ENCODE measurements around the gene STK17A.

DNA sequence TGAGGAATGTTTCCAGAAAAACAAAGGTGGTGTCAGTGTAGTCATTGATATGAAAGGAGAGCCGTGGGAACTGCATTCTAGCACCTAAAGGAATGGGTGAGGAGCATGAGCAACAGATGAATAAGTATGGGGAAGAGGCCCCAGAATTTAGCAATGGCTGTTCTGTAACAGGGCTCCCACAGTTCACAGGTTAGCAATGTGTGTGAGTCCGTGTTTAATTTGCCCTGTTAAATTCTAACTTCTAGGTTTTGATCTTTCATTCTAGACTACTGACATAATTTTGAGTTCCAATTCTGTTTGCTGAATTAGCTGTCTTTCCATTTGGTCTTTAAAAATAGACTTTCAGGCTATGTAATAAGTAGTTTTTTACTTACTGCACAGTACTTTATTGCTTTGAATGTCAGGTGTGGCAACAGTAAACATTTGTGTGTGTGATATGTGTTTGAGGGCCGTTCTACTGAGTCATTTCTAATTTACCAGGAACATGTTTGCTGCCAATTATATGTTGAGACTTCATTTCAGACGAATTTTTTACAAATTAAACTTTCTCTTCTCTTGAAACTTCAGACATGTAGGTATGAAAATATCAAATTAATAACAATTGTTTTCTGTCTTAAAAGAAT, 8.8 kb downstream of the STK17A start:
- TF ChIP-seq, protein P1, sequence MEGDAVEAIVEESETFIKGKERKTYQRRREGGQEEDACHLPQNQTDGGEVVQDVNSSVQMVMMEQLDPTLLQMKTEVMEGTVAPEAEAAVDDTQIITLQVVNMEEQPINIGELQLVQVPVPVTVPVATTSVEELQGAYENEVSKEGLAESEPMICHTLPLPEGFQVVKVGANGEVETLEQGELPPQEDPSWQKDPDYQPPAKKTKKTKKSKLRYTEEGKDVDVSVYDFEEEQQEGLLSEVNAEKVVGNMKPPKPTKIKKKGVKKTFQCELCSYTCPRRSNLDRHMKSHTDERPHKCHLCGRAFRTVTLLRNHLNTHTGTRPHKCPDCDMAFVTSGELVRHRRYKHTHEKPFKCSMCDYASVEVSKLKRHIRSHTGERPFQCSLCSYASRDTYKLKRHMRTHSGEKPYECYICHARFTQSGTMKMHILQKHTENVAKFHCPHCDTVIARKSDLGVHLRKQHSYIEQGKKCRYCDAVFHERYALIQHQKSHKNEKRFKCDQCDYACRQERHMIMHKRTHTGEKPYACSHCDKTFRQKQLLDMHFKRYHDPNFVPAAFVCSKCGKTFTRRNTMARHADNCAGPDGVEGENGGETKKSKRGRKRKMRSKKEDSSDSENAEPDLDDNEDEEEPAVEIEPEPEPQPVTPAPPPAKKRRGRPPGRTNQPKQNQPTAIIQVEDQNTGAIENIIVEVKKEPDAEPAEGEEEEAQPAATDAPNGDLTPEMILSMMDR (IDR thresholded peaks at IDR 0.05; ENCODE audit: poor library complexity, severe bottlenecking), result no peak
- TF ChIP-seq EP300 (conservative IDR thresholded peaks at IDR 0.05; ENCODE audit: poor library complexity, severe bottlenecking) (no peak), EZH2 (IDR thresholded peaks at IDR 0.05; ENCODE audit: borderline replicate concordance, insufficient read depth, low read length, poor library complexity, severe bottlenecking) (no peak), RAD21 (conservative IDR thresholded peaks at IDR 0.05) (no peak), POLR2AphosphoS5 (IDR thresholded peaks at IDR 0.05) (no peak)
